RKO (cell line): ENCODE measurements around the gene SPHK2.
"Not testable (repeated sequence)": the region's sequence is repeated elsewhere in the genome, so short reads cannot be mapped to it uniquely, and the experiment has no call there.

Experiments
- DNase-seq: peaks from one replicate; pipeline ENCODE4 v3.0.0-alpha.2; 2016; ENCODE audit warnings: low spot score

SPHK2 gene

DNA sequence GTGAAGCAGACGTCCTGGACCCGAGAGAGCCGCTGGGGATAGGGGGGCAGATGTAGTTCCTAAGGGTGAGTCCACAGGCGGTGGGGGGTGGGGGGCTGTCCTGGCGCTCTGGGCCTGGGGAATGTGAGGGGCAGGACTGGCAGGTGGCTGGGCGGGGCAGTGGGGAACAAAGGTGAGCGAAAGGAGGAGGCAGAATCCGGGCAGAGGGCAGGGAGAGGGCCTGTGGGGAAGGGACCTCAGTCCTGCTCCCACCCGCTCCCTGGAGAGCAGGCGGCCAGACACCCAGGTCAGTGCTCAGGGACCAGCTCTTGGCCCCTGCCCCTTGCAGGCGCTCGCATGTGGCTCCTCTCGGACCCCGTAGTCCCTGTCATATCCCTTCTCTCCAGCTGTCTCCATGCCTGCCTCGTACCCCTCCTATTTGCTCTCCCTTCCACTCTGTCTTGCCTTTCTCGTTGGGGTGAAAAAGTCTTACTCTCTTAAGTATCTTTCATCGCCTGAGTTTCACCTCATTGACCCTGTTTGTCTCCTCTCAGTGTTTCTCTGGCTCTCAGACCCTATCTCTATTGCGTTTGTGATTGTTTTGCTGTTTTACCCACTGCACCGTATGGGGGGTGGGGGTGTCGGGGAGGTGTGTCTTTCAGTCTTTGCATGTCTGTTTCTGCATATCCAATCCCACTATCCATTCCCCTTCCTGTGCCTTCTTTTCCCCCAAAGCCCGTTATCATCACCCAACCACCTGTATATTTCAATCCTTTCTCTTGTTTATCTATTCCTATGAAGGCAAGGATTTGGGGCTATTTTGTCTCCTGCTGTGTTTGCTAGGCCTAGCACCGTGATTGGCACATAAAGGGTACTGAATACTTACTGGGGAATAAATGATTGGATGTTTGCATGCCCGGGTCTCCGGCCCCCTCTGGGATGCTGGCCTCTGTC, 5.8 kb downstream of the SPHK2 start:
- DNase-seq = no peak

GRCh38 chr19:48625891-48626327, 6.6 kb downstream of the SPHK2 start:
- DNase-seq = no peak

- DNase-seq = no peak
Observed at GRCh38 chr19:48627201-48627864, 8.0 kb downstream of the SPHK2 start.

- no peak for DNase-seq
Observed at GRCh38 chr19:48627865-48628314, 8.6 kb downstream of the SPHK2 start.

- no peak for DNase-seq
Observed at GRCh38 chr19:48628486-48629296, 9.4 kb downstream of the SPHK2 start.

DNA sequence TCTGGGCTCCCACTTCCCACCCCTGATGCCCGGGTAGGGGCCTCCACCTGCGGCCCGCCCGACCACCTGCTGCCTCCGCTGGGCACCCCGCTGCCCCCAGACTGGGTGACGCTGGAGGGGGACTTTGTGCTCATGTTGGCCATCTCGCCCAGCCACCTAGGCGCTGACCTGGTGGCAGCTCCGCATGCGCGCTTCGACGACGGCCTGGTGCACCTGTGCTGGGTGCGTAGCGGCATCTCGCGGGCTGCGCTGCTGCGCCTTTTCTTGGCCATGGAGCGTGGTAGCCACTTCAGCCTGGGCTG, 9.9 kb downstream of the SPHK2 start:
- DNase-seq = no peak

GRCh38 chr19:48629599-48630295, 10.4 kb downstream of the SPHK2 start:
- DNase-seq = peak; percentile 92

DNA sequence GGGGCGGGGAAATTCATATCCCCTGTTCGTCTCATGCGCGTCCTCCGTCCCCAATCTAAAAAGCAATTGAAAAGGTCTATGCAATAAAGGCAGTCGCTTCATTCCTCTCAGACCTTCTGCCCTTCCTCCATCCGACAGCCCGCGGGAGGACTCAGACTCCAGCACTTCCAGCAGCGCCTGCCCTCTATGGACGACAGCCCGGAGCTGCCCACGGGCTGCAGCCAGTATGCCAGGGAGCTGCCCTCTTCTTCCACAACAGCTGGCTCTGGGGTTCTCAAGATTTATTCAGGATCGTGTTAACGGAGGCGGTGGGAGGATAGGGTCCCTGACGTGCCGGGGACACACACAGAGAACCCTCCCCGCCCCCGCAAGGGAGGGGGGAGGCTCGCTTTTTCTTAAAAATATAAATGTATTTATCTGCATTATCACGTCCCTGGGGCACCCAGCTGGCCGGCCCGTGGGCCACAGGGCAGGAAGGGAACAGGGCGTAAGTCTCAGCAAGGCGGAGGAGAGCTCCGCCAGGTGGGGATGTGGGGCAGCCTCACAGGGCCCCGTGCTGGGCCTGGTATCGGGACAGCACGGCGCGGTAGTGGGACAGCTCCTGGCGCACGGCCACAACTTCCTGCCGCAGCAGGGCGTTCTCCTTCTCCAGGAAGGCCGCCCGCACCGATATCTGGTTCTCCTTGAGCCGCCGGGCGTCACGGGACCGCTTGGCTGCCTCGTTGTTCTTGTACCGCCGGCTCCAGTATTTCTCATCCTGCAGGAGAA, 11.2 kb downstream of the SPHK2 start:
- DNase-seq = peak; percentile 74

GRCh38 chr19:48631225-48631624, 11.9 kb downstream of the SPHK2 start:
- DNase-seq = no peak

DNA sequence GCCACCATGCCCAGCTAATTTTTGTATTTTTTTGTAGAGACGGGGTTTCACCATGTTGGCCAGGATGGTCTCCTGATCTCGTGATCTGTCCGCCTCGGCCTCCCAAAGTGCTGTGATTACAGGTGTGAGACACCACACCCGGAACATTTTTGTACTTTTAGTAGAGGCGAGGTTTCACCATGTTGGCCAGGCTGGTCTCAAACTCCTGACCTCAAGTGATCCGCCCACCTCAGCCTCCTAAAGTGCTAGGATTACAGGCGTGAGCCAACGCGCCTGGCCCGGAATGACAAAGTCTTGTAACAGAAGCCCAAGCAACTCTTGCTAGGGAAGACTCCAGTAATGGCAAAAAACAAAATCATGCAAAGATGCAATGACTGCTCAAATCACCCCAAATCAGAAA, 13.0 kb downstream of the SPHK2 start:
- DNase-seq = not testable (repeated sequence)

GRCh38 chr19:48632692-48633147, 13.4 kb downstream of the SPHK2 start:
- DNase-seq = no peak

DNA sequence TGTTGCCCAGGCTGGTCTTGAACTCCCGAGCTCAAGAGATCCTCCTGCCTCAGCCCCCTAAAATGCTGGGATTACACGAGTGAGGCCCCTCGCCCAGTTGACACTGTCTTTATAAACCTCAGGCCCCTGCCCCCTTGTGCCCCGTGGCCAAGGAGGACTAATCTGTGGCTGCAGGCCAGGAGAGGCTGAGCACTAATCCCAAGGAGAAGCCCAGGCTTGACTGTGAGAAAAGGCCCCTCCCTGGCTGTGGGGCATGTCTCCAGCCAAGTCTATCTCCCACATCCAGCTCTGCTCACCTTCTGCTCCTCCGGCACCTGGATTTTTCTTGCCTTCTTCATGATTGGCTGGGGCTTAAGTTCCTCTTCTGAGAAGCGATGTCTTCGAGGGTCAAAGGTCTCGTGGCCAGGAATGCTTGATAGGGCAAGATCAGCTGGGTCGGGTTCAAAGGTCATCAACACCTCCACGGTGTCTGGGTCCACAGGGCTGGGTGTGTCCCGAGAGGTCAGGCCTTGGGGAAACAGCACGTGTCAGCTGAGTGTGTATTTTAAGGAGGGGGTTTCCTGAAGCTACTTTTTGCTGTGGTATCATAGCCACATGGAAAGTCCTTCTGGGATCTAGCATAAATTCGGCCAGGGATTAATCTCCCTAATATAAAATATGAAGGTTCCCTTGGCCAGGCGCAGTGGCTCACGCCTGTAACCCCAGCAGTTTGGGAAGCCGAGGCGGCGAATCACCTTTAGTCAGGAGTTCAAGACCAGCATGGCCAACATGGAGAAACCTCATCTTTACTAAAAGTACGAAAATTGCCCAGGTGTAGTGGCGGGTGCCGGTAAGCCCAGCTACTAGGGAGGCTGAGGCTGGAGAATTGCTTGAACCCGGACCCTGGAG, 14.1 kb downstream of the SPHK2 start:
- DNase-seq = no peak

DNA sequence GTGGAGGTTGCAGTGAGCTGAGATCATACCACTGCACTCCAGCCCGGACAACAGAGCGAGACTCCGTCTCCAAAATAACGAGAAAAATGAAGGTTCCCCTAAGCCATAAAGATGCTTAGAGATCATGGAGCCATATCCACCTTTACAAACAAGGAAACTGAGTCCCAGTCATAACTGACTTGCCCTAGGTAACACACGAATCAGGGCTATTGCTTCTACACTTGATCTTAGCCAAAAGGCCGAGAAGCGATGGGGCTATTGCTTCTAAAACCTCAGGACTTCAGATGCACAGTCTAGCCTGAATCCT, 14.7 kb downstream of the SPHK2 start:
- DNase-seq = no peak

GRCh38 chr19:48634424-48635262, 15.3 kb downstream of the SPHK2 start:
- DNase-seq = peak; percentile 97

DNA sequence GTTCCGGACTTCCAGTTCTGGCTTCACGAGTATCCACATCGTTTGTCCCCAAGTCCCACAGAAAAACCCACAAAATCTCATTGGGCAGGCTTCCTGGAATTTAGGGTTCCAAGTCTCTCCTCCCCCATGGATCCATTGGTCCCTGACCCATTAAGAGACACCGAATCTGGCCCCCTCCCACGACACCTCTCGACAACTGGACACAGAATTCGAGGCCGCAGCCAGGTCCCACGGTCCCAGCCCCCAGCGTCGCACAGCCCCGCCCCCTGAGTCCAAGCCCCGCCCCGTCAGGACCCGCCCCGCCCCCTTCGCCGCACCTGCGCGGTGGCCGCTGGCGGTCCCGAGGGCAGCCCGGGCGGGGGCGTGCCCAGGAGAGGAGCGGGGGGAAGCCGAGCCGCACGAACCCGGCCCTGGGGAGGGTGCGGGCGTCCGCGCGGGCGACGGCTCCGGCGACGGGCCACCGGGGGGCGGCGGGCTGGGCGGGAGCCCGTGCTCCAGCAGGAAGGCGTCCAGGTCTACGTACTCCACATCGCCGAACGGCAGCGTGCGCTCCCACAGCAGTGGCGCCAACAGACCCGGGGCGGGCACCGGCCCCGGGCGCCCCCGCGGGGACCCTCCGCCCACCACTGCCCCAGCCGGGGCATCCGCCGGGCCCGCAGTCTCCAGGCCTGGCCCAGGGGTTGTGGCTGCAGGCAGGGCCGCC, 16.1 kb downstream of the SPHK2 start:
- DNase-seq = peak; percentile 68

GRCh38 chr19:48635966-48636858, 16.9 kb downstream of the SPHK2 start:
- no peak for DNase-seq

- peak; percentile 73 for DNase-seq
Observed at GRCh38 chr19:48636859-48637448, 17.6 kb downstream of the SPHK2 start, which contains the start of gene DBP. TSS of gene DBP (minus strand) at chr19:48637379. CDS start at chr19:48636994, 385 bp downstream.
